ENCODE results near the gene GDI2. TPM values are rescaled to one million over a fixed set of nuclear protein-coding genes. Genes with fewer than 3 reads are reported as not detected.
A peak's percentile ranks its signal among the peaks of the same experiment; 100 is the strongest.

Gene GDI2
- total and polyA plus RNA-seq, 4 donors, result 64.2 to 300 (median 164) TPM

- DNase-seq (no peak), ATAC-seq (ENCODE audit: insufficient read depth, low FRiP score) (no peak)
- no peak overlapping the region for H3K27ac ChIP-seq (ENCODE audit: low read depth in 1 of 2, low read length in 1 of 2)
- TF ChIP-seq CTCF (IDR thresholded peaks at IDR 0.05; ENCODE audit: control extremely low read depth, extremely low read depth), result no peak
- H3K4me3 ChIP-seq, result no peak overlapping the region
- WGBS, 2 donors, result 92 to 96% methylated on average over 4 of the region's 4 CpGs
- no peaks in the 10 kb centered on the region for H3K27me3 ChIP-seq (ENCODE audit: control insufficient read depth in 3 of 3, insufficient read depth in 3 of 3, low read length in 2 of 3)
- peaks cover 0 to 3% (median 0%) of the 10 kb centered on the region in 5 donors for H3K4me1 ChIP-seq (ENCODE audit: control insufficient read depth in 5 of 5, insufficient read depth in 5 of 5, low read length in 5 of 5)
- H3K9ac ChIP-seq (ENCODE audit: insufficient read depth in 1 of 2, low read length in 2 of 2), result no peak overlapping the region
- H3K9me3 ChIP-seq (ENCODE audit: control insufficient read depth in 4 of 4, insufficient read depth in 3 of 4, low read length in 3 of 4), result no peaks in the 10 kb centered on the region
- H3K36me3 ChIP-seq (ENCODE audit: control insufficient read depth in 4 of 4, insufficient read depth in 4 of 4, low read length in 4 of 4), result peaks cover 10 to 34% (median 18%) of the 10 kb centered on the region in 4 donors
Measured at GRCh38 chr10:5730766-5731165, 82.5 kb downstream of the GDI2 start.

- peaks cover 0 to 2% (median 0%) of the 10 kb centered on the region in 5 donors for H3K4me1 ChIP-seq (ENCODE audit: control insufficient read depth in 5 of 5, insufficient read depth in 5 of 5, low read length in 5 of 5)
- no peak overlapping the region for H3K27ac ChIP-seq (ENCODE audit: low read depth in 1 of 2, low read length in 1 of 2)
- H3K36me3 ChIP-seq (ENCODE audit: control insufficient read depth in 4 of 4, insufficient read depth in 4 of 4, low read length in 4 of 4), result peaks cover 5 to 15% (median 10%) of the 10 kb centered on the region in 4 donors
- H3K4me3 ChIP-seq, result no peak overlapping the region
- DNase-seq (peak in 1 of 3 donors; percentile 46), ATAC-seq (ENCODE audit: insufficient read depth, low FRiP score) (no peak)
- TF ChIP-seq CTCF (IDR thresholded peaks at IDR 0.05; ENCODE audit: control extremely low read depth, extremely low read depth), result no peak
- no peaks in the 10 kb centered on the region for H3K9me3 ChIP-seq (ENCODE audit: control insufficient read depth in 4 of 4, insufficient read depth in 3 of 4, low read length in 3 of 4)
- H3K9ac ChIP-seq (ENCODE audit: insufficient read depth in 1 of 2, low read length in 2 of 2), result no peak overlapping the region
- H3K27me3 ChIP-seq (ENCODE audit: control insufficient read depth in 3 of 3, insufficient read depth in 3 of 3, low read length in 2 of 3), result no peaks in the 10 kb centered on the region
- 58 to 75% methylated on average over 2 of the region's 2 CpGs for WGBS, 2 donors
Measured at GRCh38 chr10:5723692-5724091, 89.5 kb downstream of the GDI2 start.

GRCh38 chr10:5720182-5720581 is 93.1 kb downstream of the GDI2 start:
- DNase-seq (no peak), ATAC-seq (ENCODE audit: insufficient read depth, low FRiP score) (no peak)
- H3K27me3 ChIP-seq (ENCODE audit: control insufficient read depth in 3 of 3, insufficient read depth in 3 of 3, low read length in 2 of 3), result no peaks in the 10 kb centered on the region
- peaks cover 0 to 4% (median 3%) of the 10 kb centered on the region in 4 donors for H3K36me3 ChIP-seq (ENCODE audit: control insufficient read depth in 4 of 4, insufficient read depth in 4 of 4, low read length in 4 of 4)
- H3K4me1 ChIP-seq (ENCODE audit: control insufficient read depth in 5 of 5, insufficient read depth in 5 of 5, low read length in 5 of 5), result peaks cover 0 to 3% (median 0%) of the 10 kb centered on the region in 5 donors
- no peak overlapping the region for H3K9ac ChIP-seq (ENCODE audit: insufficient read depth in 1 of 2, low read length in 2 of 2)
- 96% methylated on average over 7 of the region's 7 CpGs for WGBS, 2 donors
- TF ChIP-seq CTCF (IDR thresholded peaks at IDR 0.05; ENCODE audit: control extremely low read depth, extremely low read depth), result no peak
- H3K9me3 ChIP-seq (ENCODE audit: control insufficient read depth in 4 of 4, insufficient read depth in 3 of 4, low read length in 3 of 4), result no peaks in the 10 kb centered on the region
- H3K4me3 ChIP-seq, result no peak overlapping the region
- no peak overlapping the region for H3K27ac ChIP-seq (ENCODE audit: low read depth in 1 of 2, low read length in 1 of 2)

GRCh38 chr10:5719546-5719945 is 93.7 kb downstream of the GDI2 start:
- H3K4me1 ChIP-seq (ENCODE audit: control insufficient read depth in 5 of 5, insufficient read depth in 5 of 5, low read length in 5 of 5), result peaks cover 0 to 3% (median 0%) of the 10 kb centered on the region in 5 donors
- no peak for ATAC-seq (ENCODE audit: insufficient read depth, low FRiP score)
- no peak overlapping the region for H3K27ac ChIP-seq (ENCODE audit: low read depth in 1 of 2, low read length in 1 of 2)
- no peaks in the 10 kb centered on the region for H3K27me3 ChIP-seq (ENCODE audit: control insufficient read depth in 3 of 3, insufficient read depth in 3 of 3, low read length in 2 of 3)
- no peak overlapping the region for H3K4me3 ChIP-seq
- no peak for TF ChIP-seq CTCF (IDR thresholded peaks at IDR 0.05; ENCODE audit: control extremely low read depth, extremely low read depth)
- DNase-seq, result peak in 2 of 3 donors; percentile 54 to 65
- WGBS, 2 donors, result 89 to 92% methylated on average over 3 of the region's 3 CpGs
- no peak overlapping the region for H3K9ac ChIP-seq (ENCODE audit: insufficient read depth in 1 of 2, low read length in 2 of 2)
- no peaks in the 10 kb centered on the region for H3K9me3 ChIP-seq (ENCODE audit: control insufficient read depth in 4 of 4, insufficient read depth in 3 of 4, low read length in 3 of 4)
- peaks cover 0 to 4% (median 2%) of the 10 kb centered on the region in 4 donors for H3K36me3 ChIP-seq (ENCODE audit: control insufficient read depth in 4 of 4, insufficient read depth in 4 of 4, low read length in 4 of 4)
